ENCODE data around the gene SMAD1.

Gene SMAD1

DNA sequence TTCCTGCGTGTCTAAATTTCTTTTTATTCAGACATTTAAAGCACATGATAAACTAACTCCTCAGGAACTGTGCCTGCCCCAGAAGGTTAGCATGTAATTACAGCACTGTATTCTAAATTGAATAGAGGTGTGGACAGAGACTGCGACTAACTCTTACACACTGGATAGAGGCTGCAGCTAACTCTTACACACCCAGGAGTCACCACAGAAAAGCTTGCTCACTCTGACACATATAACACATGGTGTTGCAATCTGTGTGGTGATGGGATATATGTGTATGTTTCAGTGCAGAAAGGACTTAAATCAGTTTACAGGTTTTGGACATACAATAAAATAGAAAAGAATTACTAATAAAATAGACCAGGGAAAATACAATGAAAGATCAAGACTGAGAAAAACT is 41.5 kb downstream of the SMAD1 start:
- no peak overlapping the region for H3K9ac ChIP-seq
- peaks cover 25 to 82% (median 59%) of the 10 kb centered on the region in 11 experiments for H3K36me3 ChIP-seq
- H3K9me3 ChIP-seq (replicated peaks in 1 of 11): peaks cover 0 to 36% (median 23%) of the 10 kb centered on the region in 11 experiments; a peak in 17 of 22 replicates
- H4K20me1 ChIP-seq: peaks cover 0 to 36% (median 6%) of the 10 kb centered on the region in 11 experiments; a peak in 11 of 22 replicates
- H3K27me3 ChIP-seq: no peaks in the 10 kb centered on the region
- no peak overlapping the region for H3K4me2 ChIP-seq
- H3K27ac ChIP-seq: no peak overlapping the region
- no peak for TF ChIP-seq Cebpa-rat (IDR thresholded peaks at IDR 0.05)
- H3K4me3 ChIP-seq: no peak overlapping the region
- H3K4me1 ChIP-seq: peaks cover 0 to 24% (median 11%) of the 10 kb centered on the region in 10 experiments; a peak in 10 of 20 replicates

DNA sequence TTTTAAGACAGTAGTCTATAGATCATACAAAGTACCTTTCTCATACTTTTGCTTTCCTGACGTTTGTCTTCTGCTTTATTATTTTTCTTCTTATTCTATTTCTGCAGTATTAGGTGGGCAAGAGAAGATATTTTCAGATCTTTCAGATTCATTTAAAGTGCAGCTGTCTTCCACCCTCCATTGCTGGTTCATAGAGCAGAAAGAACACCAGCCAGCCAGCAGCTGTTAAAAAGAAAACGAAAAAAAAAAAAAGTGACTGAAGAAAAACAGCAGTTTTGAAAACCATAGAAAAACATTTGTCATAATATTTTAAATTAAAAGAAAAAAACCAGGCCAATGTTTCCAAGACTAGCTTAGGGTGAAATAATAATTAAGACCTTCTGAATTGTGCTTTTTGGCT is 42.9 kb downstream of the SMAD1 start:
- Histone ChIP-seq H4K20me1 (peaks cover 0 to 46% (median 16%) of the 10 kb centered on the region in 11 experiments; a peak in 11 of 22 replicates), H3K4me1 (peaks cover 0 to 24% (median 16%) of the 10 kb centered on the region in 10 experiments; a peak in 12 of 20 replicates), H3K27ac (peak overlapping the region in 3 of 11 experiments; percentile 1 to 24 (median 14); a peak in 3 of 22 replicates), H3K27me3 (no peaks in the 10 kb centered on the region), H3K4me2 (peak overlapping the region in 6 of 11 experiments; percentile 1 to 50 (median 17); a peak in 7 of 22 replicates), H3K9me3 (replicated peaks in 1 of 11) (peaks cover 0 to 26% (median 17%) of the 10 kb centered on the region in 11 experiments; a peak in 16 of 22 replicates), H3K36me3 (peaks cover 15 to 70% (median 53%) of the 10 kb centered on the region in 11 experiments), H3K9ac (peak overlapping the region in 2 of 11 experiments; percentile 9 to 20; a peak in 2 of 22 replicates), H3K4me3 (no peak overlapping the region)
- no peak for TF ChIP-seq Cebpa-rat (IDR thresholded peaks at IDR 0.05)

DNA sequence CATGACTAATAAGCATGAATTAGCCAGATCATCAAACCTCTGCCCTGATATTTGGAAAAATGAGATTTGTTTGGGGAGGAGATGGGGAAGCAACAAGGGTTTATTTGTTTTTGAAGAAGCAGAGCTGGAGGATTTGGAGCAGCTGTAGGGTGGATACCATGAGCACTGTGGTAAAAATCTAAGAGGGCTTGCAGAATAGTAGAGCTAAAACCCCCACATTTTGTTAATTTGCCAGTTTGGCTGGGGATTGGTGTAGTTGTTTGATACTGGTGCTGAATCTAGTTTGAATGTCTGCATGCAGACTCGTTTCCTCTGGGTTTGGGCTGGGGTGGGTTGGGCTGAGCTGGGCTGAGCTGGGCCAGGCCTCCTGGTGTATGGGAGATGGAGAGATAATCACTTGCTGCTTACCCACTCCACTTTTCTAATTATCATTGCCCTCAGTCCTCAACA is 43.7 kb downstream of the SMAD1 start:
- no peaks in the 10 kb centered on the region for H3K27me3 ChIP-seq
- H4K20me1 ChIP-seq: peaks cover 0 to 46% (median 11%) of the 10 kb centered on the region in 11 experiments; a peak in 11 of 22 replicates
- H3K4me1 ChIP-seq: peaks cover 0 to 24% (median 18%) of the 10 kb centered on the region in 10 experiments; a peak in 13 of 20 replicates
- peaks cover 8 to 62% (median 46%) of the 10 kb centered on the region in 11 experiments for H3K36me3 ChIP-seq
- no peak for TF ChIP-seq Cebpa-rat (IDR thresholded peaks at IDR 0.05)
- H3K4me2 ChIP-seq: peak overlapping the region in 6 of 11 experiments; percentile 1 to 50 (median 17); a peak in 6 of 22 replicates
- H3K9ac ChIP-seq: peak overlapping the region in 2 of 11 experiments; percentile 2 to 9; a peak in 2 of 22 replicates
- peaks cover 0 to 19% (median 13%) of the 10 kb centered on the region in 11 experiments; a peak in 13 of 22 replicates for H3K9me3 ChIP-seq (replicated peaks in 1 of 11)
- peak overlapping the region in 3 of 11 experiments; percentile 1 to 14 (median 14); a peak in 3 of 22 replicates for H3K27ac ChIP-seq
- no peak overlapping the region for H3K4me3 ChIP-seq

DNA sequence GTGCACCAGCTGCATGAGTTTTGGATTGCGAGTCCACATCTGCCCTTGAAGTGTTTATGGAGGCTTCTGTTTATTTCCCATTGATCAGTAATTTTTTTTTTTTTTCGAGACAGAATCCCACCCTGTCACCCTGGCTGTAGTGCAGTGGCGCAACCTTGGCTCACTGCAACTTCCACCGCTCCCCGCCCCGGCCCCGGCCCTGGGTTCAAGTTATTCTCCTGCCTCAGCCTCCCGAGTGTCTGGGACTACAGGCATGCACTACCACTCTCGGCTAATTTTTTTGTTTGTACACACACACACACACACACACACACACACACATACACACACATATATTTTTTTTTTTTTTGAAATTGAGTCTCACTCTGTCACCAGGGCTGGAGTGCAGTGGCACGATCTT is 46.1 kb downstream of the SMAD1 start:
- H3K9me3 ChIP-seq (replicated peaks in 1 of 11): peaks cover 0 to 5% (median 0%) of the 10 kb centered on the region in 11 experiments; a peak in 4 of 22 replicates
- no peak overlapping the region for H3K27ac ChIP-seq
- peaks cover 0 to 56% (median 17%) of the 10 kb centered on the region in 11 experiments; a peak in 11 of 22 replicates for H4K20me1 ChIP-seq
- H3K4me1 ChIP-seq: peaks cover 0 to 35% (median 23%) of the 10 kb centered on the region in 10 experiments; a peak in 16 of 20 replicates
- no peak overlapping the region for H3K4me3 ChIP-seq
- TF ChIP-seq Cebpa-rat (IDR thresholded peaks at IDR 0.05): no peak
- H3K36me3 ChIP-seq: peaks cover 8 to 55% (median 30%) of the 10 kb centered on the region in 11 experiments; a peak in 18 of 22 replicates
- H3K27me3 ChIP-seq: no peaks in the 10 kb centered on the region
- no peak overlapping the region for H3K9ac ChIP-seq
- H3K4me2 ChIP-seq: no peak overlapping the region

DNA sequence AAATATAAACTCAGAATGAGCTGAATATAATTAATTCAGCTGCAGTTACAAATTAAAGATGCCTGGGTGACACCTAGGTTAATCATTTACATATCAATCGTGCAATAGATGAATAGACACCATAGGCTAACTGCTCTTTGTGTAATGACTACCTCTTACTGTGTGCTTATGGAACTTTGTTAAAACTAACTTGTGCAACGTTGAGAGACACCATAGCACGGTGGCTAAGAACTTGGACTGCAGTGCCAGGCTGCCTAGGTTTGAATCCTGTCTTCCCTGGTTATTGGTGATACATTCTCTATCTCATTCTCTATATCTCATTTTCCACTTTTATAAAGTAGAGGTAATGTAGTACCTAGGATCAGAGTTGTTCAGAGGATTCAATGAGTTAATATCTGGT is 46.9 kb downstream of the SMAD1 start:
- peaks cover 8 to 57% (median 33%) of the 10 kb centered on the region in 11 experiments; a peak in 19 of 22 replicates for H3K36me3 ChIP-seq
- no peak overlapping the region for H3K4me2 ChIP-seq
- peaks cover 0 to 1% (median 0%) of the 10 kb centered on the region in 11 experiments; a peak in 4 of 22 replicates for H3K9me3 ChIP-seq (replicated peaks in 1 of 11)
- H3K9ac ChIP-seq: no peak overlapping the region
- TF ChIP-seq Cebpa-rat (IDR thresholded peaks at IDR 0.05): no peak
- no peaks in the 10 kb centered on the region for H3K27me3 ChIP-seq
- no peak overlapping the region for H3K4me3 ChIP-seq
- peaks cover 0 to 63% (median 17%) of the 10 kb centered on the region in 11 experiments; a peak in 11 of 22 replicates for H4K20me1 ChIP-seq
- H3K27ac ChIP-seq: no peak overlapping the region
- H3K4me1 ChIP-seq: peaks cover 0 to 31% (median 23%) of the 10 kb centered on the region in 10 experiments; a peak in 16 of 20 replicates

DNA sequence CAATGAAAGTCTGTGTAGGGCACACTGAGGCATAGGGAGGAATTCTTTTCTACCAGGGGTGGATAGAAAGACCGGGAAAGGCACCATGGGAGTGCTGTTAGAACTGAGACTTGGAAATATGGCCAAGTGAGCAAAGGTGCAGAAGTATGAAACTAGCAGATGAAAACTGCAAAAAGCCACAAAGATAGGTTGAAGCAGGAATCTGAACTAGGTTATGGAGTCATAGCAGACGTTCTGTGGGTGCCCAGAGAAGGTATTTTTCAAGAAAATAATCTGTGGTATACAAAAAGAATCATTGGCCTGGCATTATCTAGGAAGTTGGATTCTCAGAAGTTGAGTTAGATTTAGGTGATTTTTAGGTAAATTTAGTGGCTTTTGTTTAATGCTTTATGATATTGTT is 48.5 kb downstream of the SMAD1 start:
- no peak for TF ChIP-seq Cebpa-rat (IDR thresholded peaks at IDR 0.05)
- H3K4me2 ChIP-seq: no peak overlapping the region

DNA sequence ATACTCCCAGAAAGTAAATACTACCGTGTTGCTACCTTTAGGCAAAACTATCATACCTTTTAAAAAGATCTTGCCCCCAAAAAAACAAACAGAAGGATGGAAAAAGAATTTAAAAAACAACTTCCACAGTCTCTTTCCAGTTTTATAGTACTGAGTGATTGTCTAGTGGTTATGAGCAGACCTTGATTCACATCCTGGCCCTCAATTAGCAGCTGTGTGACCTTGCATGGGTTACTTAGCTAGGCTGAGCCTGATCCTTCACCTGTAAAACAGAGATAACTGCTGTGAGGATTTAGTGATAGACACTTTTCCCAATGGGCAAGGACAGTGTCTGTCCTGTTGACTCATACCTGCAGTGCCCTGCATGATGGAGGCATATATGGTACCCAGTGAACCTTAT is 49.0 kb downstream of the SMAD1 start:
- H3K4me2 ChIP-seq: peak overlapping the region in 1 of 11 experiments; percentile 15; a peak in 1 of 22 replicates
- peaks cover 0 to 17% (median 8%) of the 10 kb centered on the region in 10 experiments; a peak in 13 of 20 replicates for H3K4me1 ChIP-seq

More for the DNA sequence above, 48.5 kb downstream of the SMAD1 start:
- H3K36me3 ChIP-seq: peaks cover 22 to 61% (median 41%) of the 10 kb centered on the region in 11 experiments; a peak in 20 of 22 replicates
- no peaks in the 10 kb centered on the region for H3K27me3 ChIP-seq
- no peak overlapping the region for H3K4me3 ChIP-seq
- H3K9ac ChIP-seq: no peak overlapping the region
- H3K27ac ChIP-seq: no peak overlapping the region
- peaks cover 0 to 22% (median 10%) of the 10 kb centered on the region in 10 experiments; a peak in 16 of 20 replicates for H3K4me1 ChIP-seq
- H3K9me3 ChIP-seq (replicated peaks in 1 of 11): no peaks in the 10 kb centered on the region; a peak in 1 of 22 replicates
- H4K20me1 ChIP-seq: peaks cover 0 to 50% (median 12%) of the 10 kb centered on the region in 11 experiments; a peak in 9 of 22 replicates

DNA sequence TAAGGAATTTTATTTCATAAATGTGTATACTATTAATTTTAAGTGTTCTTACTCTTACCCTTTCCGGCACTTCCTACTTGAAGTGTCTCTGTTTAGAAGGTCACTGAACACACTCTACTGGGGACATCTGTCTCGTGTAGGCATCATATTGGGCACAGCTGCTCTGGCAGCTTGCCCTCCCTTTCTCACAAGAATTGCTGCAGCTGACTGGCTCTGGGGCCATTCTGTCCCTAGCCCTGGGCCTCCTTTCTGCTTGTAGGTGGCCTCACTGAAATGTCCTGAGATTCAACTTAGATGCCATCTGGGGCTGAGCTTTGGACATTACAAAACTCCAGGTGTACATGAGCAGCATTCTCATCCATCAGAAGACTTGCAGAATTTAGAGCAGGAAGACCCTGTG is 49.6 kb downstream of the SMAD1 start:
- TF ChIP-seq Cebpa-rat (IDR thresholded peaks at IDR 0.05): no peak
- Histone ChIP-seq H3K27me3 (no peaks in the 10 kb centered on the region), H3K9me3 (replicated peaks in 1 of 11) (no peaks in the 10 kb centered on the region; a peak in 1 of 22 replicates), H3K27ac (no peak overlapping the region), H3K36me3 (peaks cover 22 to 54% (median 41%) of the 10 kb centered on the region in 11 experiments; a peak in 20 of 22 replicates), H4K20me1 (peaks cover 0 to 43% (median 12%) of the 10 kb centered on the region in 11 experiments; a peak in 9 of 22 replicates), H3K9ac (no peak overlapping the region), H3K4me1 (peaks cover 0 to 17% (median 8%) of the 10 kb centered on the region in 10 experiments; a peak in 13 of 20 replicates), H3K4me2 (no peak overlapping the region; a peak in 1 of 22 replicates), H3K4me3 (no peak overlapping the region)

More for the DNA sequence above, 49.0 kb downstream of the SMAD1 start:
- peaks cover 22 to 60% (median 44%) of the 10 kb centered on the region in 11 experiments; a peak in 20 of 22 replicates for H3K36me3 ChIP-seq
- H3K9ac ChIP-seq: no peak overlapping the region
- no peak for TF ChIP-seq Cebpa-rat (IDR thresholded peaks at IDR 0.05)
- peaks cover 0 to 46% (median 12%) of the 10 kb centered on the region in 11 experiments; a peak in 9 of 22 replicates for H4K20me1 ChIP-seq
- no peaks in the 10 kb centered on the region for H3K27me3 ChIP-seq
- no peak overlapping the region for H3K4me3 ChIP-seq
- H3K9me3 ChIP-seq (replicated peaks in 1 of 11): no peaks in the 10 kb centered on the region; a peak in 1 of 22 replicates
- H3K27ac ChIP-seq: 0 out of 22 replicates have a peak overlapping the region, but pooled peaks of 1 of the 11 experiments have one; percentile 5

DNA sequence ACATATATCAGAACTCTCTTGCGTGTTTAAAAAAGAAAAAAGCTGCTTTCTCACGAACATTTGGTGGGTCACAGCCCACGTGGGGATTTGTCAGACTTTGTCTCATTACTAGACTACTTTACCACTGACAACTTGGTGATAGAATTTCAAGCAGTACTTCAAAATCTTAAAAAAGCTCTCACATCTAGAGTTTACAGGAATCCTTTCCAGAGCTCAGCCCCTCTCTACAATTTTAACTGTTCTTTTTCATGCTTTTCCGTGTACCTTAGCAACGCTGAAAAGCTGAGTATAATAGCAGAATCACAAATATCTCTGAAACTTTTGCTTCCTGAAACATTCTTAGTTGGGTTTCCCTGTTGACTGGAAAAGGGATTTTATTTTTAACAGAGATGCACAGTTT is 50.2 kb downstream of the SMAD1 start:
- Histone ChIP-seq H3K36me3 (peaks cover 16 to 48% (median 35%) of the 10 kb centered on the region in 11 experiments; a peak in 20 of 22 replicates), H3K9me3 (replicated peaks in 1 of 11) (no peaks in the 10 kb centered on the region; a peak in 1 of 22 replicates), H3K4me3 (no peak overlapping the region), H3K27me3 (no peaks in the 10 kb centered on the region), H4K20me1 (peaks cover 0 to 40% (median 12%) of the 10 kb centered on the region in 11 experiments; a peak in 9 of 22 replicates), H3K9ac (no peak overlapping the region), H3K27ac (no peak overlapping the region), H3K4me1 (peaks cover 0 to 17% (median 8%) of the 10 kb centered on the region in 10 experiments; a peak in 13 of 20 replicates), H3K4me2 (no peak overlapping the region)
- no peak for TF ChIP-seq Cebpa-rat (IDR thresholded peaks at IDR 0.05)
